ENCODE data around the gene CPNE9. TPM values are rescaled to one million over a fixed set of nuclear protein-coding genes. Genes with fewer than 3 reads are reported as not detected.

The CPNE9 gene
- not detected for total RNA-seq
- long read RNA-seq, partial matches to known transcripts, result 1 of 1 reads
- long read RNA-seq, other reads (novel, unspliced or antisense), result 0 of 1 reads

- intact Hi-C loops (cut with DNase I, micrococcal nuclease), result no loop called here
- DNase-seq, result no peak
- ATAC-seq, result peak; percentile 58
These were observed at the start of gene CPNE9 for GRCh38 chr3:9703736-9704346. TSS of gene CPNE9 (plus strand) at chr3:9703833. CDS start at chr3:9703997, 164 bp downstream.

GRCh38 chr3:9659849-9660248, 43.8 kb upstream of the CPNE9 start:
- DNase-seq (no peak), ATAC-seq (no peak)
- intact Hi-C loops (cut with DNase I, micrococcal nuclease), result loop anchor here in 1 of 2 donors (10.0 kb wide), 1 partner anchor 305 kb away; no protein-coding TSS in a partner anchor

- DNase-seq, result no peak
- no peak for ATAC-seq
- intact Hi-C loops (cut with DNase I, micrococcal nuclease), result no loop called here
These were observed 42.7 kb upstream of the CPNE9 start for GRCh38 chr3:9660972-9661371.

- intact Hi-C loops (cut with DNase I, micrococcal nuclease), result no loop called here
- ATAC-seq (no peak), DNase-seq (no peak)
These were observed 39.4 kb upstream of the CPNE9 start for GRCh38 chr3:9664119-9664751.

- DNase-seq, result no peak
- intact Hi-C loops (cut with DNase I, micrococcal nuclease), result no loop called here
- no peak for ATAC-seq
These were observed 36.8 kb upstream of the CPNE9 start for GRCh38 chr3:9666704-9667445.

- intact Hi-C loops (cut with DNase I, micrococcal nuclease), result no loop called here
- ATAC-seq, result no peak
- DNase-seq, result no peak
These were observed 34.4 kb upstream of the CPNE9 start for GRCh38 chr3:9669277-9669676.

- no peak for ATAC-seq
These were observed 33.8 kb upstream of the CPNE9 start for GRCh38 chr3:9669720-9670432.

GRCh38 chr3:9673082-9673481, 30.6 kb upstream of the CPNE9 start:
- ATAC-seq, result no peak
- DNase-seq, result no peak
- intact Hi-C loops (cut with DNase I, micrococcal nuclease), result no loop called here

More at GRCh38 chr3:9669720-9670432, 33.8 kb upstream of the CPNE9 start:
- intact Hi-C loops (cut with DNase I, micrococcal nuclease), result no loop called here
- no peak for DNase-seq

GRCh38 chr3:9673752-9674151, 29.9 kb upstream of the CPNE9 start:
- intact Hi-C loops (cut with DNase I, micrococcal nuclease), result no loop called here
- no peak for ATAC-seq

GRCh38 chr3:9675736-9676290, 27.8 kb upstream of the CPNE9 start:
- intact Hi-C loops (cut with DNase I, micrococcal nuclease), result no loop called here
- no peak for ATAC-seq
- DNase-seq, result no peak

More at GRCh38 chr3:9673752-9674151, 29.9 kb upstream of the CPNE9 start:
- no peak for DNase-seq

- intact Hi-C loops (cut with DNase I, micrococcal nuclease), result no loop called here
- ATAC-seq, result no peak
- DNase-seq, result no peak
These were observed 26.8 kb upstream of the CPNE9 start for GRCh38 chr3:9676785-9677184.

- no peak for ATAC-seq
- intact Hi-C loops (cut with DNase I, micrococcal nuclease), result no loop called here
- DNase-seq, result no peak
These were observed 25.1 kb upstream of the CPNE9 start for GRCh38 chr3:9678493-9678892.

GRCh38 chr3:9679476-9680080, 24.1 kb upstream of the CPNE9 start:
- ATAC-seq, result no peak
- no peak for DNase-seq
- intact Hi-C loops (cut with DNase I, micrococcal nuclease), result no loop called here

GRCh38 chr3:9681011-9681722, 22.5 kb upstream of the CPNE9 start:
- ATAC-seq, result no peak
- intact Hi-C loops (cut with DNase I, micrococcal nuclease), result no loop called here
- DNase-seq, result no peak

- peak in 1 of 2 donors; percentile 52 for DNase-seq
- peak; percentile 99 for ATAC-seq
- intact Hi-C loops (cut with DNase I, micrococcal nuclease), result no loop called here
These were observed 21.9 kb upstream of the CPNE9 start for GRCh38 chr3:9681723-9682081.

- DNase-seq (no peak), ATAC-seq (no peak)
- intact Hi-C loops (cut with DNase I, micrococcal nuclease), result no loop called here
These were observed 21.5 kb upstream of the CPNE9 start for GRCh38 chr3:9682096-9682495.

GRCh38 chr3:9683426-9683825, 20.2 kb upstream of the CPNE9 start:
- DNase-seq, result no peak
- ATAC-seq, result no peak
- intact Hi-C loops (cut with DNase I, micrococcal nuclease), result no loop called here

All from left colon (tissue), 2 donors.